Effector memory CD8-positive, alpha-beta T cell (primary cell): ENCODE measurements around the gene KIAA0232.
"Not testable (repeated sequence)": the region's sequence is repeated elsewhere in the genome, so short reads cannot be mapped to it uniquely, and the experiment has no call there.

Experiments used
- ATAC-seq: fragments of 150-1000 bp; cut with Tn5 transposase; replicated peaks from 2 replicates; pipeline ENCODE4 v1.10.0; 2021; ENCODE audit warnings: mild to moderate bottlenecking, moderate library complexity
- DNase-seq, 3 experiments: peaks; one replicate each; pipeline ENCODE4 v3.0.0; 2021
- H3K27ac Mint-ChIP-seq, 2 donors: one replicate each; pipeline ENCODE4 v1.8.0; 2022; ENCODE audit warnings: mild to moderate bottlenecking in 2 of 2, mixed read lengths in 2 of 2, moderate library complexity in 2 of 2
- H3K27me3 Mint-ChIP-seq, 2 donors: one replicate each; pipeline ENCODE4 v1.8.0; 2022; ENCODE audit warnings: mixed read lengths in 2 of 2
- H3K36me3 Mint-ChIP-seq: one replicate; pipeline ENCODE4 v1.8.0; 2022; ENCODE audit warnings: mild to moderate bottlenecking, moderate library complexity, mixed read lengths; ENCODE audit not compliant: insufficient read depth
- H3K4me1 Mint-ChIP-seq, 2 donors: one replicate each; pipeline ENCODE4 v1.8.0; 2022; ENCODE audit warnings: low read depth in 2 of 2, mixed read lengths in 2 of 2
- H3K4me3 Mint-ChIP-seq, 2 donors: one replicate each; pipeline ENCODE4 v1.8.0; 2022; ENCODE audit warnings: mild to moderate bottlenecking in 2 of 2, mixed read lengths in 2 of 2, moderate library complexity in 2 of 2
- H3K9me3 Mint-ChIP-seq, 2 donors: one replicate each; pipeline ENCODE4 v1.8.0; 2022; ENCODE audit warnings: mixed read lengths in 2 of 2

Gene KIAA0232

GRCh38 chr4:6907658-6908191 is 125.2 kb downstream of the KIAA0232 start:
- Mint-ChIP-seq H3K9me3 (no peaks in the 10 kb centered on the region), H3K36me3 (peaks cover 9% of the 10 kb centered on the region), H3K4me1 (peaks cover 26 to 29% of the 10 kb centered on the region in 2 donors), H3K27ac (no peak overlapping the region), H3K27me3 (no peaks in the 10 kb centered on the region), H3K4me3 (peak overlapping the region; percentile 0 to 81)
- no peak for DNase-seq
- ATAC-seq = no peak

GRCh38 chr4:6908432-6909112 is 126.0 kb downstream of the KIAA0232 start:
- Mint-ChIP-seq H3K27me3 (no peaks in the 10 kb centered on the region), H3K4me3 (peak overlapping the region; percentile 81 to 88), H3K4me1 (peaks cover 32 to 36% of the 10 kb centered on the region in 2 donors), H3K9me3 (no peaks in the 10 kb centered on the region), H3K27ac (peak overlapping the region; percentile 60 to 87), H3K36me3 (peaks cover 9% of the 10 kb centered on the region)
- no peak for ATAC-seq
- DNase-seq = no peak

- H3K4me1 Mint-ChIP-seq = peaks cover 32 to 40% of the 10 kb centered on the region in 2 donors
- ATAC-seq = peak; percentile 84
- H3K27me3 Mint-ChIP-seq = no peaks in the 10 kb centered on the region
- peak within 1 kb of the TSS; percentile 91 to 95 for H3K27ac Mint-ChIP-seq
- peaks cover 9% of the 10 kb centered on the region for H3K36me3 Mint-ChIP-seq
- peak; percentile 75 to 82 (median 79) for DNase-seq
- H3K4me3 Mint-ChIP-seq = peak within 1 kb of the TSS; percentile 91 to 96
- no peaks in the 10 kb centered on the region for H3K9me3 Mint-ChIP-seq
These were observed 126.8 kb downstream of the KIAA0232 start, which contains the start of gene TBC1D14 for GRCh38 chr4:6909113-6909969. Gene TBC1D14 (plus strand): TSS chr4:6909826. CDS start chr4:6923390, 13,564 bp downstream.

- no peaks in the 10 kb centered on the region for H3K9me3 Mint-ChIP-seq
- peak overlapping the region; percentile 91 to 96 for H3K4me3 Mint-ChIP-seq
- H3K27ac Mint-ChIP-seq = peak overlapping the region; percentile 91 to 95
- H3K27me3 Mint-ChIP-seq = no peaks in the 10 kb centered on the region
- no peak for ATAC-seq
- H3K4me1 Mint-ChIP-seq = peaks cover 35 to 43% of the 10 kb centered on the region in 2 donors
- peaks cover 11% of the 10 kb centered on the region for H3K36me3 Mint-ChIP-seq
- peak in 1 of 3 experiments; percentile 22 for DNase-seq
These were observed 127.4 kb downstream of the KIAA0232 start for GRCh38 chr4:6909970-6910339.

GRCh38 chr4:6910340-6910959 is 127.9 kb downstream of the KIAA0232 start:
- Mint-ChIP-seq H3K9me3 (no peaks in the 10 kb centered on the region), H3K27ac (peak overlapping the region; percentile 91 to 95), H3K4me3 (peak overlapping the region; percentile 91 to 96), H3K27me3 (no peaks in the 10 kb centered on the region), H3K4me1 (peaks cover 37 to 44% of the 10 kb centered on the region in 2 donors), H3K36me3 (peaks cover 11% of the 10 kb centered on the region)
- DNase-seq (no peak), ATAC-seq (no peak)

GRCh38 chr4:6910960-6911874 is 128.7 kb downstream of the KIAA0232 start:
- no peak for DNase-seq
- Mint-ChIP-seq H3K4me1 (peaks cover 41 to 48% of the 10 kb centered on the region in 2 donors), H3K27me3 (no peaks in the 10 kb centered on the region), H3K4me3 (peak overlapping the region; percentile 91 to 96), H3K36me3 (peaks cover 11% of the 10 kb centered on the region), H3K27ac (peak overlapping the region; percentile 91 to 95), H3K9me3 (no peaks in the 10 kb centered on the region)
- no peak for ATAC-seq

GRCh38 chr4:6911917-6912316 is 129.4 kb downstream of the KIAA0232 start:
- not testable (repeated sequence) for DNase-seq, H3K27me3 Mint-ChIP-seq, ATAC-seq, H3K9me3 Mint-ChIP-seq
- peaks cover 47 to 55% of the 10 kb centered on the region in 2 donors for H3K4me1 Mint-ChIP-seq
- peaks cover 11% of the 10 kb centered on the region for H3K36me3 Mint-ChIP-seq
- peak overlapping the region in 1 of 2 donors; percentile 96 for H3K4me3 Mint-ChIP-seq
- H3K27ac Mint-ChIP-seq = peak overlapping the region; percentile 22 to 77

- ATAC-seq = no peak
- Mint-ChIP-seq H3K9me3 (no peaks in the 10 kb centered on the region), H3K27ac (peak overlapping the region in 1 of 2 donors; percentile 22), H3K4me3 (peak overlapping the region; percentile 24 to 28), H3K4me1 (peaks cover 53 to 57% of the 10 kb centered on the region in 2 donors), H3K36me3 (peaks cover 11% of the 10 kb centered on the region), H3K27me3 (no peaks in the 10 kb centered on the region)
- DNase-seq = no peak
These were observed 129.9 kb downstream of the KIAA0232 start for GRCh38 chr4:6912441-6912840.

GRCh38 chr4:6913350-6913905 is 130.9 kb downstream of the KIAA0232 start:
- Mint-ChIP-seq H3K27ac (no peak overlapping the region), H3K4me1 (peaks cover 60 to 62% of the 10 kb centered on the region in 2 donors), H3K27me3 (no peaks in the 10 kb centered on the region), H3K4me3 (no peak overlapping the region), H3K9me3 (no peaks in the 10 kb centered on the region), H3K36me3 (peaks cover 11% of the 10 kb centered on the region)
- ATAC-seq (no peak), DNase-seq (no peak)

- Mint-ChIP-seq H3K27ac (peak overlapping the region in 1 of 2 donors; percentile 90), H3K36me3 (peaks cover 9% of the 10 kb centered on the region), H3K4me1 (peaks cover 60 to 63% of the 10 kb centered on the region in 2 donors), H3K4me3 (peak overlapping the region in 1 of 2 donors; percentile 22), H3K9me3 (no peaks in the 10 kb centered on the region), H3K27me3 (no peaks in the 10 kb centered on the region)
- no peak for ATAC-seq
- no peak for DNase-seq
These were observed 131.9 kb downstream of the KIAA0232 start for GRCh38 chr4:6914448-6914847.

- ATAC-seq = no peak
- Mint-ChIP-seq H3K4me1 (peaks cover 61 to 66% of the 10 kb centered on the region in 2 donors), H3K36me3 (peaks cover 6% of the 10 kb centered on the region), H3K9me3 (no peaks in the 10 kb centered on the region), H3K27me3 (no peaks in the 10 kb centered on the region), H3K27ac (peak overlapping the region; percentile 87 to 90), H3K4me3 (peak overlapping the region; percentile 18 to 60)
- DNase-seq = no peak
These were observed 132.8 kb downstream of the KIAA0232 start for GRCh38 chr4:6915041-6916005.
